Measurements from ENCODE around the gene PERP. TPM values are rescaled to one million over a fixed set of nuclear protein-coding genes. Genes with fewer than 3 reads are reported as not detected.
A peak's percentile ranks its signal among the peaks of the same experiment; 100 is the strongest.

The PERP gene
- total and polyA plus RNA-seq, 4 experiments from 2014 or later, result 4.2 to 8.0 (median 5.6) TPM

- Mint-ChIP-seq H3K36me3 (no peaks in the 10 kb centered on the region), H3K4me1 (peaks cover 6 to 10% (median 9%) of the 10 kb centered on the region in 4 donors), H3K27me3 (peaks cover 14 to 17% of the 10 kb centered on the region in 2 donors), H3K27ac (no peak overlapping the region), H3K9me3 (no peaks in the 10 kb centered on the region), H3K4me3 (no peak overlapping the region)
- no peak for DNase-seq
- no peaks in the 10 kb centered on the region for H3K9me3 ChIP-seq (ENCODE audit: control insufficient read depth in 1 of 2, low read length in 2 of 2)
- ChIA-PET CTCF (ENCODE audit: partially characterized antibody) (interaction anchor here (1.0 to 9.5 kb wide), 10 partner anchors 8 to 651 kb away, joined by 3 to 141 read pairs (median 47); partner anchors contain the start of gene HEBP2), POLR2A (ENCODE audit: partially characterized antibody) (no interaction called here)
- H3K4me3 ChIP-seq (ENCODE audit: low read length in 2 of 2), result no peak overlapping the region
- no peaks in the 10 kb centered on the region for H3K36me3 ChIP-seq (ENCODE audit: insufficient read depth, low read length)
- H3K27me3 ChIP-seq (ENCODE audit: insufficient read depth, low read length), result no peaks in the 10 kb centered on the region
- peaks cover 3% of the 10 kb centered on the region for H3K4me1 ChIP-seq (ENCODE audit: insufficient read depth, low read length)
- intact Hi-C loops (cut with micrococcal nuclease), result no loop called here
- no peak overlapping the region for H3K27ac ChIP-seq (ENCODE audit: low read depth, low read length)
Observed at GRCh38 chr6:138113588-138114210, 6.5 kb upstream of the PERP start.

- intact Hi-C loops (cut with micrococcal nuclease), result no loop called here
- Mint-ChIP-seq H3K27me3 (peaks cover 9% of the 10 kb centered on the region in 2 donors), H3K9me3 (peaks cover 0 to 2% (median 0%) of the 10 kb centered on the region in 8 donors), H3K27ac (peak overlapping the region in 1 of 7 donors; percentile 34), H3K36me3 (peaks cover 0 to 3% of the 10 kb centered on the region in 2 donors), H3K4me1 (peaks cover 14 to 31% (median 17%) of the 10 kb centered on the region in 4 donors), H3K4me3 (no peak overlapping the region)
- Histone ChIP-seq H3K9me3 (ENCODE audit: control insufficient read depth in 1 of 2, low read length in 2 of 2) (no peaks in the 10 kb centered on the region), H3K27me3 (ENCODE audit: insufficient read depth, low read length) (no peaks in the 10 kb centered on the region), H3K36me3 (ENCODE audit: insufficient read depth, low read length) (no peaks in the 10 kb centered on the region), H3K27ac (ENCODE audit: low read depth, low read length) (no peak overlapping the region), H3K4me1 (ENCODE audit: insufficient read depth, low read length) (peaks cover 25% of the 10 kb centered on the region), H3K4me3 (ENCODE audit: low read length in 2 of 2) (no peak overlapping the region)
- DNase-seq, result no peak
- POLR2A ChIA-PET (ENCODE audit: partially characterized antibody), result no interaction called here
- CTCF ChIA-PET (ENCODE audit: partially characterized antibody), result interaction anchor here (3.1 kb wide), 1 partner anchor 106 kb away, joined by 139 read pairs; no protein-coding TSS in a partner anchor
Observed at GRCh38 chr6:138110229-138110628, 3.0 kb upstream of the PERP start.

DNA sequence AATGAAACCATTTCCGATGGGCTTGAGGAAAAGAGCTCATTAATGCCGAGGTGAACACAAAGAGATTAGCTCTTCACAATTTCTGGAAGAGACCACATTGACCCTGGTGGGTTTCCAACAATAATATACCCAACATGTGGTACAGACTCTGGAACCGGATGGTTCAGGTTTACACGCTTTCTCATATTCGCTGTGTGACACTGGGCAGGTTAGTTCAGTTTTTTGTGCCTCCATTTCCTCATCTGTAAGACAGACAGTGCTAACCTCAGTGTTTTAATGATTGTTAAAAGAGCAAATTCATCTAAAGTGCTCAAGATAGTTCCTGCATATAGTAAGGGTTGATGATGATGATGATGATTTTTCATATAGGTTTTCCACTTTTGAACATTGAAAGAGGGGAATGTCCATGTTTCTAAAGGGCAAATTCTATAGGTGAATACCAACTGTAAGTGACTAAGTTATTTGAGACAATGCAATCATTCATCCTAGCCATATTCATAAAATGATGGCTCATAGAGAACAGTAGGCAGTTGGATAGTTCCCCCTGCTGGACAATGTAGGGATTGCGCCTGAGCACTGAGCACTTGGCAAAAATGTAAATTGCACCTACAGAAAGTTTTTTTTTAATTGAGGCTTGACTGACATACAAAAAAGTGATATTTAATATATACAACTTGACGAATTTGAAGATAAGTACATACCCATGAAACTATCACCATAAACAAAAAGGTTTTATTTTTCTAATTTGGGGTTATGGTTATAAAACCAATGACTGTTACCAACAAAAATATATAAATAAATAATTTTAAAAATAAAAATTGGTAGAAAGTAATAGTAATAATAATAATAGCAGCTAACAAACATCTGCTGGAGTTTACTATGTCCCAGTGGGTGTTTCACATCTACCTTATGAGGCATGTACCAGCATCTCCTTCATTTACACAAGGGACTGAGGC is 2.1 kb upstream of the PERP start:
- POLR2A ChIA-PET (ENCODE audit: partially characterized antibody), result interaction anchor here (1.0 kb wide), 1 partner anchor 242 kb away, joined by 3 read pairs; the partner anchor contains the start of gene TNFAIP3
- peak overlapping the region in 3 of 7 donors; percentile 8 to 65 (median 11) for H3K27ac Mint-ChIP-seq

DNA sequence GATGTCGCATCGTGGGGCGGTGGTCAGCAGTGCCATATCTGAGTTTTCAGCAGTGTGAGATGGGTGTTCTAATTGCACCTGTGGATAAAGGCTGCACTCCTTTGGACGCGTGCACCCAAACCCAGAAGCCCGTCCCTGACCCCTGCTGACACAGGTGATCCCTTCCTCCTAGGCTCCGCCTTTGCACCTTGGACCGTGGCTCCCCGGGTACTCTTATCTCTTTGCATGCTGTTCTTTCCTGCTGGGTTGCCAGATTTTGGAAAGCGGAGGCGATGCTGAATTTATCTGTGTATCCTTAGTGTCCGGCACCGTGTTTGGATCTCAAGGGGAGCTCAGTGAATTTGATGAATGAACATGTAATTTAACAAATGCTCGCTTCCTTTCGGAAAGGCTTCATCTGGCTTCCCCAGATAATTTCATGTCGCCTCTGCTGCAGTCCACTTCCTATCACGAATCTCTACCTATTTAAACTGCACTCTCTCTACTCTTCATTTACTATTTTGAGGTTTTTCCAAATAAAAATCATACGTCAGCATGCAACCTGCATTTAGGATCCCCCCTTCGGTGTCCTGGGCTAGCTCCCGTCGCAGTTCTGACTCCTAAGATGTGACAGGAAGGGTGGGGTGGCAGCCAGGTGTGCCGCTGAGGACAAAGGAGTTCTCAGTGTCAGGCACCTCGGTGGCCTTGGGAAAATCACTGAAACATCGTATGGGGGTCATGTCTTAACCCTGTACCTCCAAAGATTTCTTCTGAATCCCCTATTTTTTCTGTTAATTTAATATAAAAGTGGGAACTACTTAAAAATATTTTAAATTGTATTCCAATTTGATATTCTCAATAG is 753 bp upstream of the PERP start:
- Histone ChIP-seq H3K27me3 (ENCODE audit: insufficient read depth, low read length) (no peaks in the 10 kb centered on the region), H3K36me3 (ENCODE audit: insufficient read depth, low read length) (no peaks in the 10 kb centered on the region), H3K4me3 (ENCODE audit: low read length in 2 of 2) (peak overlapping the region; percentile 30 to 60), H3K9me3 (ENCODE audit: control insufficient read depth in 1 of 2, low read length in 2 of 2) (no peaks in the 10 kb centered on the region), H3K4me1 (ENCODE audit: insufficient read depth, low read length) (peaks cover 25% of the 10 kb centered on the region), H3K27ac (ENCODE audit: low read depth, low read length) (peak overlapping the region; percentile 42)
- Mint-ChIP-seq H3K4me1 (peaks cover 16 to 37% (median 17%) of the 10 kb centered on the region in 4 donors), H3K9me3 (peaks cover 0 to 2% (median 0%) of the 10 kb centered on the region in 8 donors), H3K27me3 (peaks cover 2 to 3% of the 10 kb centered on the region in 2 donors), H3K27ac (peak overlapping the region; percentile 76 to 96 (median 91)), H3K4me3 (peak overlapping the region; percentile 89 to 97 (median 95)), H3K36me3 (peaks cover 0 to 3% of the 10 kb centered on the region in 2 donors)
- ChIA-PET CTCF (ENCODE audit: partially characterized antibody) (interaction anchor here (0.7 to 3.1 kb wide), 17 partner anchors 8 to 658 kb away, joined by 3 to 139 read pairs (median 5); no protein-coding TSS in a partner anchor), POLR2A (ENCODE audit: partially characterized antibody) (interaction anchor here (0.8 to 1.0 kb wide), 2 partner anchors 101 to 400 kb away, joined by 3 to 4 read pairs; no protein-coding TSS in a partner anchor)
- intact Hi-C loops (cut with micrococcal nuclease), result loop anchor here (2.0 to 5.0 kb wide), 3 partner anchors 237 to 664 kb away; partner anchors contain the start of genes CCDC28A and HEBP2
- peak in 3 of 5 donors; percentile 14 to 20 (median 18) for DNase-seq

More for the DNA sequence above, 2.1 kb upstream of the PERP start:
- Mint-ChIP-seq H3K36me3 (peaks cover 0 to 3% of the 10 kb centered on the region in 2 donors), H3K9me3 (peaks cover 0 to 2% (median 0%) of the 10 kb centered on the region in 8 donors), H3K4me3 (peak overlapping the region in 2 of 8 donors; percentile 52 to 55), H3K27me3 (peaks cover 3% of the 10 kb centered on the region in 2 donors), H3K4me1 (peaks cover 16 to 37% (median 17%) of the 10 kb centered on the region in 4 donors)
- Histone ChIP-seq H3K36me3 (ENCODE audit: insufficient read depth, low read length) (no peaks in the 10 kb centered on the region), H3K9me3 (ENCODE audit: control insufficient read depth in 1 of 2, low read length in 2 of 2) (no peaks in the 10 kb centered on the region), H3K4me3 (ENCODE audit: low read length in 2 of 2) (no peak overlapping the region), H3K27ac (ENCODE audit: low read depth, low read length) (no peak overlapping the region), H3K4me1 (ENCODE audit: insufficient read depth, low read length) (peaks cover 25% of the 10 kb centered on the region), H3K27me3 (ENCODE audit: insufficient read depth, low read length) (no peaks in the 10 kb centered on the region)
- intact Hi-C loops (cut with micrococcal nuclease), result loop anchor here (1.0 to 5.0 kb wide), 7 partner anchors 108 to 663 kb away; partner anchors contain the start of genes CCDC28A and HEBP2
- CTCF ChIA-PET (ENCODE audit: partially characterized antibody), result interaction anchor here (0.5 to 3.1 kb wide), 21 partner anchors 8 to 657 kb away, joined by 3 to 139 read pairs (median 4); no protein-coding TSS in a partner anchor
- peak; percentile 69 to 75 (median 75) for DNase-seq

- H3K4me3 Mint-ChIP-seq, result peak overlapping the region; percentile 86 to 97 (median 92)
- H3K27ac Mint-ChIP-seq, result peak overlapping the region in 6 of 7 donors; percentile 43 to 91 (median 86)
- POLR2A ChIA-PET (ENCODE audit: partially characterized antibody), result interaction anchor here (0.7 to 1.1 kb wide), 3 partner anchors 239 to 1268 kb away, joined by 3 read pairs; partner anchors contain the start of genes CITED2 and TNFAIP3
- Histone ChIP-seq H3K4me3 (ENCODE audit: low read length in 2 of 2) (peak overlapping the region in 1 of 2 donors; percentile 60), H3K9me3 (ENCODE audit: control insufficient read depth in 1 of 2, low read length in 2 of 2) (no peaks in the 10 kb centered on the region), H3K4me1 (ENCODE audit: insufficient read depth, low read length) (peaks cover 25% of the 10 kb centered on the region), H3K36me3 (ENCODE audit: insufficient read depth, low read length) (no peaks in the 10 kb centered on the region), H3K27me3 (ENCODE audit: insufficient read depth, low read length) (no peaks in the 10 kb centered on the region), H3K27ac (ENCODE audit: low read depth, low read length) (peak overlapping the region; percentile 42)
- peaks cover 16 to 37% (median 17%) of the 10 kb centered on the region in 4 donors for H3K4me1 Mint-ChIP-seq
- peaks cover 0 to 2% (median 0%) of the 10 kb centered on the region in 8 donors for H3K9me3 Mint-ChIP-seq
- peaks cover 0 to 4% of the 10 kb centered on the region in 2 donors for H3K27me3 Mint-ChIP-seq
- intact Hi-C loops (cut with micrococcal nuclease), result loop anchor here (5.0 kb wide), 1 partner anchor 666 kb away; the partner anchor contains the start of gene CCDC28A
- H3K36me3 Mint-ChIP-seq, result peaks cover 0 to 3% of the 10 kb centered on the region in 2 donors
- CTCF ChIA-PET (ENCODE audit: partially characterized antibody), result interaction anchor here (0.7 to 3.5 kb wide), 8 partner anchors 10 to 410 kb away, joined by 3 to 53 read pairs (median 5); no protein-coding TSS in a partner anchor
- no peak for DNase-seq
Observed at GRCh38 chr6:138106665-138107077, 548 bp downstream of the PERP start.
